Parathyroid adenoma (tissue), 2 donors: ENCODE data around the gene C3AR1.

ENCODE experiments used
- H2AFZ ChIP-seq: fragments of 300-600 bp; sonication (generic); one replicate; pipeline ENCODE4 v1.7.0; 2017; ENCODE audit warnings: antibody characterized with exemption, mild to moderate bottlenecking
- H3K27ac ChIP-seq: fragments of 300-600 bp; sonication (generic); one replicate; pipeline ENCODE4 v1.7.0; 2017
- H3K27me3 ChIP-seq: fragments of 300-600 bp; sonication (generic); one replicate; pipeline ENCODE4 v1.7.0; 2017; ENCODE audit warnings: low read length; ENCODE audit not compliant: control insufficient read depth, insufficient read depth
- H3K36me3 ChIP-seq: fragments of 300-600 bp; sonication (generic); one replicate; pipeline ENCODE4 v1.7.0; 2017; ENCODE audit warnings: low read length; ENCODE audit not compliant: control insufficient read depth, insufficient read depth
- H3K4me1 ChIP-seq: fragments of 300-600 bp; sonication (generic); one replicate; pipeline ENCODE4 v1.7.0; 2017; ENCODE audit warnings: control low read depth
- H3K4me2 ChIP-seq: fragments of 300-600 bp; sonication (generic); one replicate; pipeline ENCODE4 v1.7.0; 2017; ENCODE audit warnings: low read length
- H3K4me3 ChIP-seq: fragments of 300-600 bp; sonication (generic); one replicate; pipeline ENCODE4 v1.7.0; 2017; ENCODE audit warnings: low read depth, low read length
- H3K79me2 ChIP-seq: fragments of 300-600 bp; sonication (generic); one replicate; pipeline ENCODE4 v1.7.0; 2017; ENCODE audit warnings: control low read depth
- H3K9ac ChIP-seq: fragments of 300-600 bp; sonication (generic); one replicate; pipeline ENCODE4 v1.7.0; 2017; ENCODE audit warnings: mild to moderate bottlenecking
- H3K9me3 ChIP-seq: fragments of 300-600 bp; sonication (generic); one replicate; pipeline ENCODE4 v1.7.0; 2017; ENCODE audit warnings: low read length; ENCODE audit not compliant: control insufficient read depth
- TF ChIP-seq, protein P1 (sequence below): fragments of 300-600 bp; sonication (generic); IDR thresholded peaks from one replicate; pipeline ENCODE4 v1.7.0; 2017; ENCODE audit warnings: antibody characterized with exemption, mild to moderate bottlenecking
- donor health status: primary hyperparathyroidism.

Gene C3AR1

DNA sequence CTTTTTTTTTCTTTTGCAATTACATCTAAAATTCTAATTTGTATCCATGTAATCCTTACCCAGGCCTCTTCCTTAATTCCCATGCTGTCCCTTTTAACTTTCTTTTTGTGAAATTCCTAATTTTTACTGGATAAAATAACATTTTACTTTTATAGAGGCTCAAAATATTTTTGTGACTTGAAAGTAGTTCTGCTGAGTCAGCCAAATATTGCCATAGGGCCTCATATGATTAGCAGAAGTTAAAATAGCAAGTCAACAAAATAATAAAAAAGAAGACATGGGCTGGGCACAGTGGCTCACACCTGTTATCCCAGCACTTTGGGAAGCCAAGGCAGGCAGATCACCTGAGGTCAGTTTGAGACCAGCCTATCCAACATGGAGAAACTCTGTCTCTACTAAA, 2.0 kb downstream of the C3AR1 start:
- TF ChIP-seq, protein P1, sequence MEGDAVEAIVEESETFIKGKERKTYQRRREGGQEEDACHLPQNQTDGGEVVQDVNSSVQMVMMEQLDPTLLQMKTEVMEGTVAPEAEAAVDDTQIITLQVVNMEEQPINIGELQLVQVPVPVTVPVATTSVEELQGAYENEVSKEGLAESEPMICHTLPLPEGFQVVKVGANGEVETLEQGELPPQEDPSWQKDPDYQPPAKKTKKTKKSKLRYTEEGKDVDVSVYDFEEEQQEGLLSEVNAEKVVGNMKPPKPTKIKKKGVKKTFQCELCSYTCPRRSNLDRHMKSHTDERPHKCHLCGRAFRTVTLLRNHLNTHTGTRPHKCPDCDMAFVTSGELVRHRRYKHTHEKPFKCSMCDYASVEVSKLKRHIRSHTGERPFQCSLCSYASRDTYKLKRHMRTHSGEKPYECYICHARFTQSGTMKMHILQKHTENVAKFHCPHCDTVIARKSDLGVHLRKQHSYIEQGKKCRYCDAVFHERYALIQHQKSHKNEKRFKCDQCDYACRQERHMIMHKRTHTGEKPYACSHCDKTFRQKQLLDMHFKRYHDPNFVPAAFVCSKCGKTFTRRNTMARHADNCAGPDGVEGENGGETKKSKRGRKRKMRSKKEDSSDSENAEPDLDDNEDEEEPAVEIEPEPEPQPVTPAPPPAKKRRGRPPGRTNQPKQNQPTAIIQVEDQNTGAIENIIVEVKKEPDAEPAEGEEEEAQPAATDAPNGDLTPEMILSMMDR = no peak
- Histone ChIP-seq H3K27me3 (no peaks in the 10 kb centered on the region), H3K9me3 (no peaks in the 10 kb centered on the region), H2AFZ (no peak overlapping the region), H3K27ac (no peak overlapping the region), H3K4me2 (no peak overlapping the region), H3K79me2 (no peaks in the 10 kb centered on the region), H3K36me3 (no peaks in the 10 kb centered on the region), H3K9ac (no peak overlapping the region), H3K4me1 (no peaks in the 10 kb centered on the region), H3K4me3 (no peak overlapping the region)

DNA sequence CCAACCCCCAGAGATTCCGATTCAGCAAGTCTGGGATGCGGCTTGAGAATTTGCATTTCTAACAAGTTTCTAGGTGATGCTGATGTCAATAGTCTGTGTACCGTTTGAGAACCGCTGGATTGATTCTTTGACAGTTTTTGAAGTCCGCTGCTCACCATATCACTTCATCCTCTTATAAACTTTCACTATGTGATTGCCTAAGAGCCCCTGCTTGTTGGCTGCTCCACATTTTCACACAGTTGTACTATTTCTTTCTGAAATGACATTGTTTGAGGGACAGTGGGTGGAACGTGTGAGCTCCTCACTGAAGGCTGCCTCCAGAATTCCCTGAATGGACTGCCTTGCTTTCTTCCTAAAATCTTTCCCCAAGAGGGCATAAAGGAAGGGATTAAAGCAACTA, 7.7 kb downstream of the C3AR1 start:
- H3K4me2 ChIP-seq = no peak overlapping the region
- no peak overlapping the region for H3K4me3 ChIP-seq
- no peaks in the 10 kb centered on the region for H3K27me3 ChIP-seq
- H3K4me1 ChIP-seq = no peaks in the 10 kb centered on the region
- H2AFZ ChIP-seq = no peak overlapping the region
- no peaks in the 10 kb centered on the region for H3K36me3 ChIP-seq
- no peaks in the 10 kb centered on the region for H3K9me3 ChIP-seq
- TF ChIP-seq, protein P1 = no peak
- no peak overlapping the region for H3K9ac ChIP-seq
- H3K79me2 ChIP-seq = no peaks in the 10 kb centered on the region
- H3K27ac ChIP-seq = no peak overlapping the region

DNA sequence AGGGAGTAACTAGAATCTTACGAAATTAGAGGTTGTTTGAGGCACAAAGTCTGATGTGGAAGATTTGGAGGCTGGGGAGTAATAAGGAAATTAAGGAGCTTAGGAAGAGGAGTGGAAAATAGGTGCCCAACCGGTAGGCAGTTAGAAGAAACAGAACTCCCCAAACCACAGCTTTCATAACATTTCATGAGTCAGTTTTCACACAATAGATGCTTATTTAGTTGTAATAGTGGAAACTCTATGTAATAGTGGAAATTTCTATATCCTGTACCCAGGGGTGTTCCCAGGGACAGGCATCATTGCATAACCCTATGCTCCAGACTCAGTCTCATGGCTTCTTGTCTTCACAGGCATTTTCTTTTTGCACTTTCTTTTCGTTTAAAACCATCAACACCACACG, 8.3 kb downstream of the C3AR1 start:
- H3K36me3 ChIP-seq = no peaks in the 10 kb centered on the region

DNA sequence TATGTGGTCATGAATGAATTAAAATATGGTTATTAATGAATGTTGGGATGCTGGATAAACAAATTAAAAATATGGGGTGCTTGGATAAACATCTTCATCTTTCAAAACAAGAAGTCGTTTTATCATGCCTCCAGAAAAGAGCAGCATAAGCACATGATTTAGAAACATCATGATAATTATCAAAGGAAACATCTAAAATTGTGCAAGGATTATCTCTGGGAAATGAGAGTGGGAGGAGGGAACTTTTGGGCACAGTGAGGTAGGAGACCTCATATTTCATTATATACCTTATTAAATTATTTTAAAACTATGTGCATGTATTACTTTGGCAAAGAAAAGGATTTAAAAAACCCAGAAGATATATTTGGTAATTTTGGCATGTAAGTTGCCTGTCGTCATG, 8.9 kb downstream of the C3AR1 start:
- no peaks in the 10 kb centered on the region for H3K36me3 ChIP-seq

More for the DNA sequence above, 8.3 kb downstream of the C3AR1 start:
- Histone ChIP-seq H3K9me3 (no peaks in the 10 kb centered on the region), H3K79me2 (no peaks in the 10 kb centered on the region), H3K9ac (no peak overlapping the region), H2AFZ (no peak overlapping the region), H3K4me3 (no peak overlapping the region), H3K4me1 (no peaks in the 10 kb centered on the region), H3K27me3 (no peaks in the 10 kb centered on the region), H3K4me2 (no peak overlapping the region), H3K27ac (no peak overlapping the region)
- TF ChIP-seq, protein P1 = no peak

GRCh38 chr12:8054816-8055215, 11.3 kb downstream of the C3AR1 start:
- H3K4me2 ChIP-seq = no peak overlapping the region
- no peak overlapping the region for H2AFZ ChIP-seq
- no peak overlapping the region for H3K9ac ChIP-seq
- no peaks in the 10 kb centered on the region for H3K4me1 ChIP-seq
- H3K36me3 ChIP-seq = no peaks in the 10 kb centered on the region
- no peaks in the 10 kb centered on the region for H3K9me3 ChIP-seq
- H3K27me3 ChIP-seq = no peaks in the 10 kb centered on the region
- H3K27ac ChIP-seq = no peak overlapping the region
- TF ChIP-seq, protein P1 = no peak
- H3K4me3 ChIP-seq = no peak overlapping the region
- no peaks in the 10 kb centered on the region for H3K79me2 ChIP-seq

More for the DNA sequence above, 8.9 kb downstream of the C3AR1 start:
- Histone ChIP-seq H3K4me3 (no peak overlapping the region), H3K9ac (no peak overlapping the region), H2AFZ (no peak overlapping the region), H3K4me1 (no peaks in the 10 kb centered on the region), H3K9me3 (no peaks in the 10 kb centered on the region), H3K79me2 (no peaks in the 10 kb centered on the region), H3K27ac (no peak overlapping the region), H3K4me2 (no peak overlapping the region), H3K27me3 (no peaks in the 10 kb centered on the region)
- TF ChIP-seq, protein P1 = no peak
